Peyer's patch (tissue), 4 donors: Measurements from ENCODE around the gene ATG2A. TPM values are rescaled to one million over a fixed set of nuclear protein-coding genes. Genes with fewer than 3 reads are reported as not detected.
A peak's percentile ranks its signal among the peaks of the same experiment; 100 is the strongest.

Experiments
- DNase-seq, 3 donors: peaks; one replicate each; pipeline ENCODE4 v3.0.0-alpha.2; 2017 to 2019
- H3K27ac ChIP-seq, 4 donors: fragments of 200-600 bp; sonication (generic); one replicate each; pipeline ENCODE4 v1.5.1; 2016 to 2019
- H3K27me3 ChIP-seq, 2 donors: fragments of 200-600 bp; sonication (generic); one replicate each; pipeline ENCODE4 v1.5.1; 2019
- H3K36me3 ChIP-seq, 3 donors: fragments of 200-600 bp; sonication (generic); one replicate each; pipeline ENCODE4 v1.5.1; 2016 to 2019
- H3K4me1 ChIP-seq, 4 donors: fragments of 200-600 bp; sonication (generic); one replicate each; pipeline ENCODE4 v1.5.1; 2016 to 2019
- H3K4me3 ChIP-seq, 4 donors: fragments of 200-600 bp; sonication (generic); 1 replicate in 3 of 4; 2 replicates in 1 of 4; pipeline ENCODE4 v1.5.1; 2016 to 2019; ENCODE audit warnings: mild to moderate bottlenecking in 1 of 4
- H3K9me3 ChIP-seq, 4 donors: fragments of 200-600 bp; sonication (generic); one replicate each; pipeline ENCODE4 v1.5.1; 2016 to 2019; ENCODE audit warnings: mild to moderate bottlenecking in 1 of 4
- POLR2A ChIP-seq, 2 donors: fragments of 450-650 bp; IDR thresholded peaks; one replicate each; pipeline ENCODE4 v1.5.1; 2017; ENCODE audit warnings: antibody characterized with exemption in 2 of 2, mild to moderate bottlenecking in 2 of 2, moderate library complexity in 2 of 2
- total RNA-seq, 4 donors: library from RNA; depleted of rRNA; stranded (reverse); fragments of >200 nt; gene quantifications; one replicate each; pipeline ENCODE4 v1.1.0, GENCODE V29; 2016
- TF ChIP-seq, protein P1 (sequence below), 6 experiments: fragments of 450-650 bp in 4 of 6; fragments of 200-600 bp in 2 of 6; sonication (generic) in 1 of 6; IDR thresholded peaks; one replicate each; pipeline ENCODE4 v1.5.1; 2017 to 2019; ENCODE audit warnings: antibody characterized with exemption in 6 of 6, mild to moderate bottlenecking in 3 of 6, moderate library complexity in 1 of 6

Gene ATG2A
- total RNA-seq, 4 donors from 2014 or later: 38.8 to 79.6 (median 66.6) TPM

- H3K4me1 ChIP-seq: peaks cover 18 to 84% (median 50%) of the 10 kb centered on the region in 4 donors
- peaks cover 0 to 36% (median 0%) of the 10 kb centered on the region in 3 donors for H3K36me3 ChIP-seq
These were observed 42.4 kb downstream of the ATG2A start for GRCh38 chr11:64874308-64875240.

GRCh38 chr11:64872790-64873488 is 44.1 kb downstream of the ATG2A start:
- Histone ChIP-seq H3K27me3 (no peaks in the 10 kb centered on the region), H3K9me3 (no peaks in the 10 kb centered on the region), H3K36me3 (peaks cover 0 to 41% (median 0%) of the 10 kb centered on the region in 3 donors), H3K27ac (peak overlapping the region; percentile 48 to 94 (median 72)), H3K4me1 (peaks cover 18 to 94% (median 58%) of the 10 kb centered on the region in 4 donors), H3K4me3 (peak overlapping the region in 3 of 4 donors; percentile 4 to 31 (median 29))
- peak in 1 of 2 donors; percentile 58 for TF ChIP-seq POLR2A (IDR thresholded peaks at IDR 0.05)
- TF ChIP-seq, protein P1, sequence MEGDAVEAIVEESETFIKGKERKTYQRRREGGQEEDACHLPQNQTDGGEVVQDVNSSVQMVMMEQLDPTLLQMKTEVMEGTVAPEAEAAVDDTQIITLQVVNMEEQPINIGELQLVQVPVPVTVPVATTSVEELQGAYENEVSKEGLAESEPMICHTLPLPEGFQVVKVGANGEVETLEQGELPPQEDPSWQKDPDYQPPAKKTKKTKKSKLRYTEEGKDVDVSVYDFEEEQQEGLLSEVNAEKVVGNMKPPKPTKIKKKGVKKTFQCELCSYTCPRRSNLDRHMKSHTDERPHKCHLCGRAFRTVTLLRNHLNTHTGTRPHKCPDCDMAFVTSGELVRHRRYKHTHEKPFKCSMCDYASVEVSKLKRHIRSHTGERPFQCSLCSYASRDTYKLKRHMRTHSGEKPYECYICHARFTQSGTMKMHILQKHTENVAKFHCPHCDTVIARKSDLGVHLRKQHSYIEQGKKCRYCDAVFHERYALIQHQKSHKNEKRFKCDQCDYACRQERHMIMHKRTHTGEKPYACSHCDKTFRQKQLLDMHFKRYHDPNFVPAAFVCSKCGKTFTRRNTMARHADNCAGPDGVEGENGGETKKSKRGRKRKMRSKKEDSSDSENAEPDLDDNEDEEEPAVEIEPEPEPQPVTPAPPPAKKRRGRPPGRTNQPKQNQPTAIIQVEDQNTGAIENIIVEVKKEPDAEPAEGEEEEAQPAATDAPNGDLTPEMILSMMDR (IDR thresholded peaks at IDR 0.05): peak in 1 of 6 experiments; percentile 7
- DNase-seq: peak in 1 of 3 donors; percentile 65

More at GRCh38 chr11:64874308-64875240, 42.4 kb downstream of the ATG2A start:
- H3K27me3 ChIP-seq: no peaks in the 10 kb centered on the region
- H3K27ac ChIP-seq: peak overlapping the region; percentile 19 to 94 (median 83)
- no peaks in the 10 kb centered on the region for H3K9me3 ChIP-seq
- peak in 2 of 3 donors; percentile 85 to 86 for DNase-seq
- H3K4me3 ChIP-seq: peak overlapping the region; percentile 78 to 81 (median 78)
- TF ChIP-seq, protein P1 (IDR thresholded peaks at IDR 0.05): no peak
- TF ChIP-seq POLR2A (IDR thresholded peaks at IDR 0.05): no peak

GRCh38 chr11:64871492-64871891 is 45.5 kb downstream of the ATG2A start:
- H3K36me3 ChIP-seq: peaks cover 0 to 46% (median 0%) of the 10 kb centered on the region in 3 donors
- DNase-seq: no peak
- H3K4me3 ChIP-seq: peak overlapping the region in 2 of 4 donors; percentile 26 to 29
- H3K27ac ChIP-seq: peak overlapping the region; percentile 48 to 94 (median 72)
- H3K9me3 ChIP-seq: no peaks in the 10 kb centered on the region
- no peak for TF ChIP-seq POLR2A (IDR thresholded peaks at IDR 0.05)
- TF ChIP-seq, protein P1 (IDR thresholded peaks at IDR 0.05): no peak
- H3K4me1 ChIP-seq: peaks cover 18 to 92% (median 61%) of the 10 kb centered on the region in 4 donors
- H3K27me3 ChIP-seq: no peaks in the 10 kb centered on the region

GRCh38 chr11:64870893-64871466 is 46.0 kb downstream of the ATG2A start:
- no peak for DNase-seq
- H3K4me3 ChIP-seq: peak overlapping the region in 3 of 4 donors; percentile 26 to 29 (median 28)
- H3K36me3 ChIP-seq: peaks cover 0 to 46% (median 0%) of the 10 kb centered on the region in 3 donors
- peak overlapping the region; percentile 48 to 94 (median 72) for H3K27ac ChIP-seq
- no peaks in the 10 kb centered on the region for H3K27me3 ChIP-seq
- H3K4me1 ChIP-seq: peaks cover 18 to 92% (median 62%) of the 10 kb centered on the region in 4 donors
- no peak for TF ChIP-seq POLR2A (IDR thresholded peaks at IDR 0.05)
- TF ChIP-seq, protein P1 (IDR thresholded peaks at IDR 0.05): no peak
- no peaks in the 10 kb centered on the region for H3K9me3 ChIP-seq
